ENCODE measurements around the gene PYGM.

PYGM gene

GRCh38 chr11:64752175-64752970, 7.4 kb downstream of the PYGM start:
- peak; percentile 35 for DNase-seq

GRCh38 chr11:64751580-64751979, 8.2 kb downstream of the PYGM start:
- no peak for DNase-seq

- DNase-seq, result no peak
Observed at GRCh38 chr11:64751136-64751535, 8.6 kb downstream of the PYGM start.

GRCh38 chr11:64750361-64751054, 9.3 kb downstream of the PYGM start:
- DNase-seq, result no peak

GRCh38 chr11:64747961-64748665, 11.7 kb downstream of the PYGM start:
- no peak for DNase-seq

GRCh38 chr11:64746486-64746885, 13.3 kb downstream of the PYGM start:
- no peak for DNase-seq

GRCh38 chr11:64745521-64746328, 14.0 kb downstream of the PYGM start:
- no peak for DNase-seq

- no peak for DNase-seq
Observed at GRCh38 chr11:64745189-64745520, 14.6 kb downstream of the PYGM start.

GRCh38 chr11:64744544-64745188, 15.1 kb downstream of the PYGM start:
- DNase-seq, result no peak

- no peak for DNase-seq
Observed at GRCh38 chr11:64743591-64744543, 15.9 kb downstream of the PYGM start, which contains the start of gene RASGRP2. Gene RASGRP2, minus strand, starts transcription at chr11:64744142. Its CDS starts 1,276 bp downstream, at chr11:64742866.

GRCh38 chr11:64742889-64743590, 16.7 kb downstream of the PYGM start:
- DNase-seq, result no peak

GRCh38 chr11:64742087-64742888, 17.5 kb downstream of the PYGM start:
- no peak for DNase-seq

- no peak for DNase-seq
Observed at GRCh38 chr11:64741375-64742086, 18.2 kb downstream of the PYGM start.

- DNase-seq, result no peak
Observed at GRCh38 chr11:64739871-64740270, 19.9 kb downstream of the PYGM start.

- no peak for DNase-seq
Observed at GRCh38 chr11:64736654-64737053, 23.1 kb downstream of the PYGM start.

- no peak for DNase-seq
Observed at GRCh38 chr11:64735725-64736259, 24.0 kb downstream of the PYGM start.

- no peak for DNase-seq
Observed at GRCh38 chr11:64734811-64735724, 24.7 kb downstream of the PYGM start.

- DNase-seq, result no peak
Observed at GRCh38 chr11:64731601-64732000, 28.2 kb downstream of the PYGM start.

Data from NCI-H524 treated with DMSO at 0.1 percent for 48 hours (cell line).